PC-3 (cell line): ENCODE data around the gene IL10RB.

Experiments
- CTCF ChIP-seq: fragments of 300-600 bp; sonication (generic); conservative IDR thresholded peaks from 2 replicates; pipeline ENCODE4 v1.5.1; 2017; ENCODE audit warnings: antibody characterized with exemption, low read depth, mild to moderate bottlenecking, low read length
- EZH2 ChIP-seq: fragments of 300-600 bp; sonication (generic); IDR thresholded peaks from one replicate; pipeline ENCODE4 v1.6.1; 2017; ENCODE audit warnings: antibody characterized with exemption, mild to moderate bottlenecking, low read length; ENCODE audit not compliant: unreplicated experiment
- EZH2phosphoT487 ChIP-seq: fragments of 300-600 bp; sonication (generic); IDR thresholded peaks from 2 replicates; pipeline ENCODE4 v1.6.1; 2018; ENCODE audit warnings: mild to moderate bottlenecking, antibody characterized with exemption, low read length, borderline replicate concordance

GRCh38 chr21:33345751-33346238 is 79.6 kb downstream of the IL10RB start:
- no peak for TF ChIP-seq CTCF
- no peak for TF ChIP-seq EZH2
- TF ChIP-seq EZH2phosphoT487: no peak
